HEK293 (cell line): ENCODE data around the gene BRWD1.

Experiments
- ATF2 ChIP-seq: fragments of 450-650 bp; formaldehyde crosslinking; IDR thresholded peaks from 2 replicates; pipeline ENCODE4 v1.5.1; 2016; ENCODE audit warnings: missing biosample characterization, missing genetic modification characterization, low read depth
- GLI4 ChIP-seq: fragments of 450-650 bp; formaldehyde crosslinking; IDR thresholded peaks from 2 replicates; pipeline ENCODE4 v1.5.1; 2016; ENCODE audit warnings: missing biosample characterization, missing genetic modification characterization
- KLF16 ChIP-seq: fragments of 450-650 bp; formaldehyde crosslinking; IDR thresholded peaks from 2 replicates; pipeline ENCODE4 v1.5.1; 2017; ENCODE audit warnings: missing biosample characterization, missing genetic modification characterization
- MYNN ChIP-seq: fragments of 450-650 bp; formaldehyde crosslinking; IDR thresholded peaks from 2 replicates; pipeline ENCODE4 v1.5.1; 2016; ENCODE audit warnings: missing biosample characterization, missing genetic modification characterization, borderline replicate concordance
- SCRT2 ChIP-seq: fragments of 450-650 bp; formaldehyde crosslinking; IDR thresholded peaks from 2 replicates; pipeline ENCODE4 v1.5.1; 2016; ENCODE audit warnings: missing biosample characterization, missing genetic modification characterization
- SP2 ChIP-seq: fragments of 450-650 bp; formaldehyde crosslinking; IDR thresholded peaks from 2 replicates; pipeline ENCODE4 v1.5.1; 2016; ENCODE audit warnings: missing biosample characterization, missing genetic modification characterization
- ZBTB1 ChIP-seq: fragments of 450-650 bp; formaldehyde crosslinking; IDR thresholded peaks from 2 replicates; pipeline ENCODE4 v1.5.1; 2016; ENCODE audit warnings: missing biosample characterization, missing genetic modification characterization
- ZFP37 ChIP-seq: fragments of 450-650 bp; formaldehyde crosslinking; IDR thresholded peaks from 2 replicates; pipeline ENCODE4 v1.5.1; 2016; ENCODE audit warnings: missing biosample characterization, missing genetic modification characterization
- ZNF114 ChIP-seq: fragments of 450-650 bp; formaldehyde crosslinking; IDR thresholded peaks from 2 replicates; pipeline ENCODE4 v1.5.0; 2017; ENCODE audit warnings: missing biosample characterization, missing genetic modification characterization
- ZNF155 ChIP-seq: fragments of 450-650 bp; formaldehyde crosslinking; IDR thresholded peaks from 2 replicates; pipeline ENCODE4 v1.5.1; 2016; ENCODE audit warnings: missing biosample characterization, missing genetic modification characterization
- ZNF214 ChIP-seq: fragments of 450-650 bp; formaldehyde crosslinking; IDR thresholded peaks from 2 replicates; pipeline ENCODE4 v1.5.1; 2017; ENCODE audit warnings: missing biosample characterization, mild to moderate bottlenecking, missing genetic modification characterization, borderline replicate concordance
- ZNF23 ChIP-seq: fragments of 450-650 bp; formaldehyde crosslinking; IDR thresholded peaks from 2 replicates; pipeline ENCODE4 v1.5.1; 2016; ENCODE audit warnings: missing biosample characterization, missing genetic modification characterization, borderline replicate concordance
- ZNF24 ChIP-seq: fragments of 450-650 bp; formaldehyde crosslinking; IDR thresholded peaks from 2 replicates; pipeline ENCODE4 v1.5.1; 2016; ENCODE audit warnings: missing biosample characterization, missing genetic modification characterization
- ZNF248 ChIP-seq: fragments of 450-650 bp; formaldehyde crosslinking; IDR thresholded peaks from 2 replicates; pipeline ENCODE4 v1.5.1; 2017; ENCODE audit warnings: missing biosample characterization, missing genetic modification characterization
- ZNF549 ChIP-seq: fragments of 450-650 bp; IDR thresholded peaks from 2 replicates; pipeline ENCODE4 v1.5.1; 2018; ENCODE audit warnings: missing biosample characterization, missing genetic modification characterization, mild to moderate bottlenecking, inconsistent platforms, moderate library complexity
- ZNF555 ChIP-seq: fragments of 450-650 bp; formaldehyde crosslinking; conservative IDR thresholded peaks from 2 replicates; pipeline ENCODE4 v1.5.1; 2017; ENCODE audit warnings: missing biosample characterization, mild to moderate bottlenecking, missing genetic modification characterization, inconsistent platforms
- ZNF560 ChIP-seq: fragments of 450-650 bp; formaldehyde crosslinking; IDR thresholded peaks from 2 replicates; pipeline ENCODE4 v1.5.1; 2017; ENCODE audit warnings: missing biosample characterization, missing genetic modification characterization, borderline replicate concordance
- ZNF561 ChIP-seq: fragments of 450-650 bp; IDR thresholded peaks from 2 replicates; pipeline ENCODE4 v1.5.1; 2018; ENCODE audit warnings: missing biosample characterization, missing genetic modification characterization, borderline replicate concordance
- ZNF571 ChIP-seq: fragments of 450-650 bp; formaldehyde crosslinking; IDR thresholded peaks from 2 replicates; pipeline ENCODE4 v1.5.0; 2017; ENCODE audit warnings: missing biosample characterization, missing genetic modification characterization
- ZNF596 ChIP-seq: fragments of 450-650 bp; IDR thresholded peaks from 2 replicates; pipeline ENCODE4 v1.5.0; 2018; ENCODE audit warnings: missing biosample characterization, mild to moderate bottlenecking, missing genetic modification characterization, moderate library complexity
- TF ChIP-seq, protein P1 (sequence below): fragments of 450-650 bp; IDR thresholded peaks from 2 replicates; pipeline ENCODE4 v1.5.1; 2018; ENCODE audit warnings: missing biosample characterization, missing genetic modification characterization
- TF ChIP-seq, protein P2 (sequence below): fragments of 450-650 bp; formaldehyde crosslinking; IDR thresholded peaks from 2 replicates; pipeline ENCODE4 v1.5.1; 2016; ENCODE audit warnings: missing biosample characterization, missing genetic modification characterization, borderline replicate concordance
- TF ChIP-seq, protein P3 (sequence below): fragments of 450-650 bp; formaldehyde crosslinking; IDR thresholded peaks from 2 replicates; pipeline ENCODE4 v1.5.1; 2017; ENCODE audit warnings: missing biosample characterization, missing genetic modification characterization
- TF ChIP-seq, protein P4 (sequence below): fragments of 450-650 bp; formaldehyde crosslinking; IDR thresholded peaks from 2 replicates; pipeline ENCODE4 v1.5.1; 2016; ENCODE audit warnings: missing biosample characterization, missing genetic modification characterization
- TF ChIP-seq, protein P5 (sequence below): fragments of 450-650 bp; formaldehyde crosslinking; IDR thresholded peaks from 2 replicates; pipeline ENCODE4 v1.5.1; 2017; ENCODE audit warnings: missing biosample characterization, mild to moderate bottlenecking, missing genetic modification characterization, moderate library complexity
- TF ChIP-seq, protein P6 (sequence below): fragments of 450-650 bp; formaldehyde crosslinking; IDR thresholded peaks from 2 replicates; pipeline ENCODE4; 2016; ENCODE audit warnings: missing biosample characterization, missing genetic modification characterization

The BRWD1 gene

GRCh38 chr21:39313571-39314142, at the start of gene BRWD1 (continued):
- TF ChIP-seq GLI4 (tag by site-specific recombination) (peak; percentile 99), ZNF560 (peak; percentile 73), ZNF549 (tag by site-specific recombination) (no peak), ZNF214 (tag by site-specific recombination) (no peak), ZNF114 (tag by site-specific recombination) (no peak), ZNF571 (tag by site-specific recombination) (no peak), ZNF24 (tag by site-specific recombination) (peak; percentile 99), ZNF23 (tag by site-specific recombination) (peak; percentile 70; the same call in 1 of the 2 replicates), SP2 (tag by site-specific recombination) (peak; percentile 83), ZNF561 (tag by site-specific recombination) (peak; percentile 100), ZNF555 (no peak; the same call in 1 of the 2 replicates), ATF2 (peak; percentile 81), MYNN (tag by site-specific recombination) (peak; percentile 84; the same call in 1 of the 2 replicates), ZNF248 (tag by site-specific recombination) (no peak), ZNF155 (tag by site-specific recombination) (0 out of 2 replicates have a peak, but pooled peaks have one; percentile 62), ZBTB1 (tag by site-specific recombination) (peak; percentile 98; the same call in 1 of the 2 replicates), ZFP37 (tag by site-specific recombination) (peak; percentile 99), SCRT2 (tag by site-specific recombination) (peak; percentile 71), ZNF596 (tag by site-specific recombination) (peak; percentile 69; the same call in 1 of the 2 replicates), KLF16 (tag by site-specific recombination) (peak; percentile 100)
- TF ChIP-seq, protein P1, sequence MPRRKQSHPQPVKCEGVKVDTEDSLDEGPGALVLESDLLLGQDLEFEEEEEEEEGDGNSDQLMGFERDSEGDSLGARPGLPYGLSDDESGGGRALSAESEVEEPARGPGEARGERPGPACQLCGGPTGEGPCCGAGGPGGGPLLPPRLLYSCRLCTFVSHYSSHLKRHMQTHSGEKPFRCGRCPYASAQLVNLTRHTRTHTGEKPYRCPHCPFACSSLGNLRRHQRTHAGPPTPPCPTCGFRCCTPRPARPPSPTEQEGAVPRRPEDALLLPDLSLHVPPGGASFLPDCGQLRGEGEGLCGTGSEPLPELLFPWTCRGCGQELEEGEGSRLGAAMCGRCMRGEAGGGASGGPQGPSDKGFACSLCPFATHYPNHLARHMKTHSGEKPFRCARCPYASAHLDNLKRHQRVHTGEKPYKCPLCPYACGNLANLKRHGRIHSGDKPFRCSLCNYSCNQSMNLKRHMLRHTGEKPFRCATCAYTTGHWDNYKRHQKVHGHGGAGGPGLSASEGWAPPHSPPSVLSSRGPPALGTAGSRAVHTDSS (tag by site-specific recombination): peak; percentile 81
- TF ChIP-seq, protein P2, sequence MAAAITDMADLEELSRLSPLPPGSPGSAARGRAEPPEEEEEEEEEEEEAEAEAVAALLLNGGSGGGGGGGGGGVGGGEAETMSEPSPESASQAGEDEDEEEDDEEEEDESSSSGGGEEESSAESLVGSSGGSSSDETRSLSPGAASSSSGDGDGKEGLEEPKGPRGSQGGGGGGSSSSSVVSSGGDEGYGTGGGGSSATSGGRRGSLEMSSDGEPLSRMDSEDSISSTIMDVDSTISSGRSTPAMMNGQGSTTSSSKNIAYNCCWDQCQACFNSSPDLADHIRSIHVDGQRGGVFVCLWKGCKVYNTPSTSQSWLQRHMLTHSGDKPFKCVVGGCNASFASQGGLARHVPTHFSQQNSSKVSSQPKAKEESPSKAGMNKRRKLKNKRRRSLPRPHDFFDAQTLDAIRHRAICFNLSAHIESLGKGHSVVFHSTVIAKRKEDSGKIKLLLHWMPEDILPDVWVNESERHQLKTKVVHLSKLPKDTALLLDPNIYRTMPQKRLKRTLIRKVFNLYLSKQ (tag by site-specific recombination): peak; percentile 90; the same call in 1 of the 2 replicates
- TF ChIP-seq, protein P3, sequence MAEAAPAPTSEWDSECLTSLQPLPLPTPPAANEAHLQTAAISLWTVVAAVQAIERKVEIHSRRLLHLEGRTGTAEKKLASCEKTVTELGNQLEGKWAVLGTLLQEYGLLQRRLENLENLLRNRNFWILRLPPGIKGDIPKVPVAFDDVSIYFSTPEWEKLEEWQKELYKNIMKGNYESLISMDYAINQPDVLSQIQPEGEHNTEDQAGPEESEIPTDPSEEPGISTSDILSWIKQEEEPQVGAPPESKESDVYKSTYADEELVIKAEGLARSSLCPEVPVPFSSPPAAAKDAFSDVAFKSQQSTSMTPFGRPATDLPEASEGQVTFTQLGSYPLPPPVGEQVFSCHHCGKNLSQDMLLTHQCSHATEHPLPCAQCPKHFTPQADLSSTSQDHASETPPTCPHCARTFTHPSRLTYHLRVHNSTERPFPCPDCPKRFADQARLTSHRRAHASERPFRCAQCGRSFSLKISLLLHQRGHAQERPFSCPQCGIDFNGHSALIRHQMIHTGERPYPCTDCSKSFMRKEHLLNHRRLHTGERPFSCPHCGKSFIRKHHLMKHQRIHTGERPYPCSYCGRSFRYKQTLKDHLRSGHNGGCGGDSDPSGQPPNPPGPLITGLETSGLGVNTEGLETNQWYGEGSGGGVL (tag by site-specific recombination): peak; percentile 96
- TF ChIP-seq, protein P4, sequence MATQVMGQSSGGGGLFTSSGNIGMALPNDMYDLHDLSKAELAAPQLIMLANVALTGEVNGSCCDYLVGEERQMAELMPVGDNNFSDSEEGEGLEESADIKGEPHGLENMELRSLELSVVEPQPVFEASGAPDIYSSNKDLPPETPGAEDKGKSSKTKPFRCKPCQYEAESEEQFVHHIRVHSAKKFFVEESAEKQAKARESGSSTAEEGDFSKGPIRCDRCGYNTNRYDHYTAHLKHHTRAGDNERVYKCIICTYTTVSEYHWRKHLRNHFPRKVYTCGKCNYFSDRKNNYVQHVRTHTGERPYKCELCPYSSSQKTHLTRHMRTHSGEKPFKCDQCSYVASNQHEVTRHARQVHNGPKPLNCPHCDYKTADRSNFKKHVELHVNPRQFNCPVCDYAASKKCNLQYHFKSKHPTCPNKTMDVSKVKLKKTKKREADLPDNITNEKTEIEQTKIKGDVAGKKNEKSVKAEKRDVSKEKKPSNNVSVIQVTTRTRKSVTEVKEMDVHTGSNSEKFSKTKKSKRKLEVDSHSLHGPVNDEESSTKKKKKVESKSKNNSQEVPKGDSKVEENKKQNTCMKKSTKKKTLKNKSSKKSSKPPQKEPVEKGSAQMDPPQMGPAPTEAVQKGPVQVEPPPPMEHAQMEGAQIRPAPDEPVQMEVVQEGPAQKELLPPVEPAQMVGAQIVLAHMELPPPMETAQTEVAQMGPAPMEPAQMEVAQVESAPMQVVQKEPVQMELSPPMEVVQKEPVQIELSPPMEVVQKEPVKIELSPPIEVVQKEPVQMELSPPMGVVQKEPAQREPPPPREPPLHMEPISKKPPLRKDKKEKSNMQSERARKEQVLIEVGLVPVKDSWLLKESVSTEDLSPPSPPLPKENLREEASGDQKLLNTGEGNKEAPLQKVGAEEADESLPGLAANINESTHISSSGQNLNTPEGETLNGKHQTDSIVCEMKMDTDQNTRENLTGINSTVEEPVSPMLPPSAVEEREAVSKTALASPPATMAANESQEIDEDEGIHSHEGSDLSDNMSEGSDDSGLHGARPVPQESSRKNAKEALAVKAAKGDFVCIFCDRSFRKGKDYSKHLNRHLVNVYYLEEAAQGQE: peak; percentile 75
- TF ChIP-seq, protein P5, sequence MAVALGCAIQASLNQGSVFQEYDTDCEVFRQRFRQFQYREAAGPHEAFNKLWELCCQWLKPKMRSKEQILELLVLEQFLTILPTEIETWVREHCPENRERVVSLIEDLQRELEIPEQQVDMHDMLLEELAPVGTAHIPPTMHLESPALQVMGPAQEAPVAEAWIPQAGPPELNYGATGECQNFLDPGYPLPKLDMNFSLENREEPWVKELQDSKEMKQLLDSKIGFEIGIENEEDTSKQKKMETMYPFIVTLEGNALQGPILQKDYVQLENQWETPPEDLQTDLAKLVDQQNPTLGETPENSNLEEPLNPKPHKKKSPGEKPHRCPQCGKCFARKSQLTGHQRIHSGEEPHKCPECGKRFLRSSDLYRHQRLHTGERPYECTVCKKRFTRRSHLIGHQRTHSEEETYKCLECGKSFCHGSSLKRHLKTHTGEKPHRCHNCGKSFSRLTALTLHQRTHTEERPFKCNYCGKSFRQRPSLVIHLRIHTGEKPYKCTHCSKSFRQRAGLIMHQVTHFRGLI (tag by site-specific recombination): peak; percentile 90
- TF ChIP-seq, protein P6, sequence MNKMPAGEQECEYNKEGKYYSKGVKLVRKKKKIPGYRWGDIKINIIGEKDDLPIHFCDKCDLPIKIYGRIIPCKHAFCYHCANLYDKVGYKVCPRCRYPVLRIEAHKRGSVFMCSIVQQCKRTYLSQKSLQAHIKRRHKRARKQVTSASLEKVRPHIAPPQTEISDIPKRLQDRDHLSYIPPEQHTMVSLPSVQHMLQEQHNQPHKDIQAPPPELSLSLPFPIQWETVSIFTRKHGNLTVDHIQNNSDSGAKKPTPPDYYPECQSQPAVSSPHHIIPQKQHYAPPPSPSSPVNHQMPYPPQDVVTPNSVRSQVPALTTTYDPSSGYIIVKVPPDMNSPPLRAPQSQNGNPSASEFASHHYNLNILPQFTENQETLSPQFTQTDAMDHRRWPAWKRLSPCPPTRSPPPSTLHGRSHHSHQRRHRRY (tag by site-specific recombination): peak; percentile 97
